Endothelial cell of umbilical vein (primary cell): Measurements from ENCODE around the gene TTC21B. TPM values are rescaled to one million over a fixed set of nuclear protein-coding genes. Genes with fewer than 3 reads are reported as not detected.
A peak's percentile ranks its signal among the peaks of the same experiment; 100 is the strongest.

ENCODE experiments used
- BruUV-seq: library from RNA; stranded (reverse); fragments of 400-500 nt; replicated peaks from 2 replicates; lab custom pipeline; 2021; lab: Mats Ljungman, UMichigan
- CTCF ChIA-PET: fragments of 300-600, 350-600 bp; sonication (Branson Sonifier 250); formaldehyde crosslinking; loops from one replicate; lab custom pipeline; 2021; ENCODE audit warnings: antibody characterized with exemption, inconsistent platforms; lab: Charles Lee
- POLR2A ChIA-PET: fragments of 300-600, 350-600 bp; sonication (Branson Sonifier 250); formaldehyde crosslinking; loops from one replicate; lab custom pipeline; 2021; ENCODE audit warnings: antibody characterized with exemption, inconsistent platforms; lab: Charles Lee
- DNase-seq: peaks from one replicate; pipeline ENCODE4 v3.0.0-alpha.2; 2011; ENCODE audit warnings: low read depth, low spot score
- FAIRE-seq: peaks from 2 replicates; lab custom pipeline; 2011; peaks lifted over from hg19 to GRCh38; lab: Jason Lieb, UNC
- H2AFZ ChIP-seq: 2 replicates; pipeline ENCODE4 v1.6.0; 2012; ENCODE audit warnings: low read depth, low read length, control low read depth, inconsistent platforms
- H3K27ac ChIP-seq: 2 replicates; pipeline ENCODE4 v1.5.1; 2011; ENCODE audit warnings: low read depth, mild to moderate bottlenecking, control low read depth, low read length, moderate library complexity; ENCODE audit not compliant: insufficient read depth
- H3K27me3 ChIP-seq, 2 experiments: 2 replicates each; pipeline versions ENCODE4 v1.6.0 to v1.6.1; 2011; ENCODE audit warnings: low read length in 2 of 2, mixed read lengths in 1 of 2; ENCODE audit not compliant: control insufficient read depth in 2 of 2, insufficient read depth in 2 of 2
- H3K36me3 ChIP-seq, 2 experiments: 2 replicates in 1 of 2; 3 replicates in 1 of 2; pipeline ENCODE4 v1.5.1; 2011; ENCODE audit warnings: low read length in 2 of 2, mild to moderate bottlenecking in 1 of 2, moderate library complexity in 1 of 2; ENCODE audit not compliant: control insufficient read depth in 2 of 2, insufficient read depth in 2 of 2; ENCODE audit errors: extremely low read depth in 1 of 2
- H3K4me1 ChIP-seq: 3 replicates; pipeline ENCODE4 v1.5.1; 2011; ENCODE audit warnings: mild to moderate bottlenecking, low read length; ENCODE audit not compliant: control insufficient read depth, insufficient read depth; ENCODE audit errors: extremely low read depth
- H3K4me2 ChIP-seq: 2 replicates; pipeline ENCODE4 v1.6.1; 2011; ENCODE audit warnings: low read length, control low read depth, mixed read lengths; ENCODE audit not compliant: insufficient read depth
- H3K4me3 ChIP-seq, 3 experiments: fragments of 200-600 bp in 1 of 3; sonication (generic), shearing (Covaris generic) in 1 of 3; replicated peaks in 1 of 3; 2 replicates each; pipeline ENCODE4 v1.5.1; 2011 to 2016; ENCODE audit warnings: control low read depth in 3 of 3, low read length in 3 of 3, mild to moderate bottlenecking in 2 of 3, inconsistent platforms in 1 of 3, low read depth in 1 of 3, moderate library complexity in 1 of 3; ENCODE audit not compliant: insufficient read depth in 1 of 3
- H3K79me2 ChIP-seq: 2 replicates; pipeline ENCODE4 v1.6.0; 2012; ENCODE audit warnings: low read length, inconsistent platforms; ENCODE audit not compliant: control insufficient read depth, insufficient read depth
- H3K9ac ChIP-seq: replicated peaks from 2 replicates; pipeline ENCODE3; 2011; ENCODE audit warnings: low read length, control low read depth; ENCODE audit not compliant: insufficient read depth; ENCODE audit errors: extremely low read depth
- H3K9me1 ChIP-seq: replicated peaks from 3 replicates; pipeline ENCODE4 v1.6.0; 2011; ENCODE audit warnings: mild to moderate bottlenecking, low read length; ENCODE audit not compliant: control insufficient read depth, insufficient read depth; ENCODE audit errors: extremely low read depth
- H3K9me3 ChIP-seq: replicated peaks from 2 replicates; pipeline ENCODE4 v1.5.1; 2012; ENCODE audit warnings: low read length, inconsistent platforms; ENCODE audit not compliant: control insufficient read depth, insufficient read depth
- H4K20me1 ChIP-seq: replicated peaks from 2 replicates; pipeline ENCODE3; 2011; ENCODE audit warnings: mild to moderate bottlenecking, low read length; ENCODE audit not compliant: control insufficient read depth, insufficient read depth; ENCODE audit errors: extremely low read depth
- CTCF ChIP-seq, 2 donors: IDR thresholded peaks; 1 replicate in 1 of 2; 2 replicates in 1 of 2; pipeline ENCODE4 v1.5.1; 2011; ENCODE audit warnings: low read length in 2 of 2, mild to moderate bottlenecking in 2 of 2, moderate library complexity in 2 of 2, control low read depth in 1 of 2, inconsistent platforms in 1 of 2, low read depth in 1 of 2; ENCODE audit not compliant: insufficient read depth in 1 of 2; ENCODE audit errors: extremely low read depth in 1 of 2
- EZH2 ChIP-seq: IDR thresholded peaks from 2 replicates; pipeline ENCODE4 v1.6.1; 2012; ENCODE audit warnings: borderline replicate concordance, low read depth, mild to moderate bottlenecking, moderate library complexity, low read length, inconsistent platforms; ENCODE audit not compliant: severe bottlenecking
- JUN ChIP-seq: IDR thresholded peaks from 2 replicates; pipeline ENCODE4 v1.6.1; 2011; ENCODE audit warnings: borderline replicate concordance, low read depth; ENCODE audit not compliant: insufficient read length, insufficient read depth
- MYC ChIP-seq: IDR thresholded peaks from one replicate; pipeline ENCODE4 v1.6.1; 2011; ENCODE audit warnings: mild to moderate bottlenecking, low read depth, low read length
- dilution Hi-C: fragments of 300-500 bp; cut with MboI; formaldehyde crosslinking; loops from one replicate; pipeline ENCODE4 v1.15.0; 2019; ENCODE audit warnings: low sequenced_read_pairs; ENCODE audit not compliant: extremely low pct_ligation_motif_present
- intact Hi-C: fragments of 100-400 bp; cut with micrococcal nuclease; formaldehyde crosslinking; loops from one replicate; pipeline ENCODE4 v1.10.0; 2022
- polyA plus RNA-seq, 4 experiments: library from polyadenylated mRNA; depleted of rRNA in 3 of 4; stranded (reverse) in 3 of 4; unstranded in 1 of 4; fragments of >200 nt; gene quantifications; 2 replicates each; pipeline versions ENCODE4 v1.2.1 to v1.2.3, GENCODE V29; 2011 to 2012; ENCODE audit warnings: missing spikeins in 1 of 4
- total RNA-seq: library from RNA; stranded (reverse); gene quantifications from 2 replicates; pipeline ENCODE4 v1.2.3, GENCODE V29; 2021

The TTC21B gene
- total and polyA plus RNA-seq, 2 donors (not counting 3 experiments of a cell fraction or from before 2014, with no cell fraction given) = 8.0 to 21.9 TPM

- TF ChIP-seq MYC (no peak), CTCF (IDR thresholded peaks at IDR 0.05; ENCODE audit: extremely low read depth in 1 of 2, insufficient read depth in 1 of 2, low read depth in 1 of 2, low read length in 2 of 2) (peak; percentile 37 to 38), EZH2 (no peak), JUN (no peak)
- Histone ChIP-seq H4K20me1 (no peaks in the 10 kb centered on the region), H3K4me1 (peaks cover 7% of the 10 kb centered on the region), H3K27me3 (no peaks in the 10 kb centered on the region), H3K36me3 (no peaks in the 10 kb centered on the region), H3K27ac (no peak overlapping the region), H2AFZ (no peak overlapping the region), H3K9me3 (no peaks in the 10 kb centered on the region), H3K4me2 (no peak overlapping the region), H3K9ac (no peak overlapping the region), H3K4me3 (no peak overlapping the region), H3K9me1 (no peaks in the 10 kb centered on the region), H3K79me2 (no peaks in the 10 kb centered on the region)
- intact Hi-C loops = loop anchor here (1.0 to 10.0 kb wide), 4 partner anchors 250 to 882 kb away; partner anchors contain the start of genes SCN1A and SCN2A
- POLR2A ChIA-PET = no interaction called here
- dilution Hi-C loops = no loop called here
- no TSS peak for BruUV-seq
- CTCF ChIA-PET = interaction anchor here (0.6 to 2.4 kb wide), 82 partner anchors 8 to 883 kb away, joined by 3 to 52 read pairs (median 4); partner anchors contain the start of genes SCN1A, SCN2A, SCN3A and TTC21B
- DNase-seq (peak; percentile 65), FAIRE-seq (peak; percentile 38)
Observed at GRCh38 chr2:165874445-165875039, 79.0 kb downstream of the TTC21B start.
